ENCODE data around the gene GUCA2A.

The GUCA2A gene

GRCh38 chr1:42184616-42185015 is 20.1 kb upstream of the GUCA2A start:
- H3K4me3 ChIP-seq (ENCODE audit: low read depth, low read length): no peak overlapping the region
- TF ChIP-seq CTCF (IDR thresholded peaks at IDR 0.05; ENCODE audit: low read depth, low read length, missing control alignments): no peak
- DNase-seq (ENCODE audit: low read depth): no peak

- no peak for DNase-seq (ENCODE audit: low read depth)
- H3K4me3 ChIP-seq (ENCODE audit: low read depth, low read length): no peak overlapping the region
- TF ChIP-seq CTCF (IDR thresholded peaks at IDR 0.05; ENCODE audit: low read depth, low read length, missing control alignments): no peak
Measured at GRCh38 chr1:42183957-42184268, 19.4 kb upstream of the GUCA2A start.

- no peak for TF ChIP-seq CTCF (IDR thresholded peaks at IDR 0.05; ENCODE audit: low read depth, low read length, missing control alignments)
- H3K4me3 ChIP-seq (ENCODE audit: low read depth, low read length): no peak overlapping the region
- DNase-seq (ENCODE audit: low read depth): no peak
Measured at GRCh38 chr1:42183210-42183956, 18.8 kb upstream of the GUCA2A start.

- TF ChIP-seq CTCF (IDR thresholded peaks at IDR 0.05; ENCODE audit: low read depth, low read length, missing control alignments): no peak
- H3K4me3 ChIP-seq (ENCODE audit: low read depth, low read length): no peak overlapping the region
- no peak for DNase-seq (ENCODE audit: low read depth)
Measured at GRCh38 chr1:42181687-42182086, 17.1 kb upstream of the GUCA2A start.

- no peak for TF ChIP-seq CTCF (IDR thresholded peaks at IDR 0.05; ENCODE audit: low read depth, low read length, missing control alignments)
- no peak for DNase-seq (ENCODE audit: low read depth)
- H3K4me3 ChIP-seq (ENCODE audit: low read depth, low read length): no peak overlapping the region
Measured at GRCh38 chr1:42179900-42180329, 15.4 kb upstream of the GUCA2A start.

- no peak for DNase-seq (ENCODE audit: low read depth)
- no peak overlapping the region for H3K4me3 ChIP-seq (ENCODE audit: low read depth, low read length)
- no peak for TF ChIP-seq CTCF (IDR thresholded peaks at IDR 0.05; ENCODE audit: low read depth, low read length, missing control alignments)
Measured at GRCh38 chr1:42179275-42179674, 14.7 kb upstream of the GUCA2A start.

GRCh38 chr1:42178249-42178648 is 13.7 kb upstream of the GUCA2A start:
- no peak for TF ChIP-seq CTCF (IDR thresholded peaks at IDR 0.05; ENCODE audit: low read depth, low read length, missing control alignments)
- H3K4me3 ChIP-seq (ENCODE audit: low read depth, low read length): no peak overlapping the region
- DNase-seq (ENCODE audit: low read depth): no peak
